HG02840 (cell line): ENCODE results near the gene GJD2.

Experiments used
- ATAC-seq: cut with Tn5 transposase; IDR thresholded peaks from one replicate; pipeline ENCODE4 v1.9.1; 2021; ENCODE audit warnings: mild to moderate bottlenecking, moderate library complexity, moderate number of reproducible peaks; ENCODE audit not compliant: unreplicated experiment, low FRiP score

GJD2 gene

GRCh38 chr15:34754674-34755418 is at the start of gene GJD2:
GJD2 (minus strand) TSS chr15:34754998; CDS start chr15:34754488, 510 bp downstream.
- ATAC-seq = no peak

- no peak for ATAC-seq
Measured at GRCh38 chr15:34804113-34804512, 49.3 kb upstream of the GJD2 start.

GRCh38 chr15:34802803-34803750 is 48.3 kb upstream of the GJD2 start:
- no peak for ATAC-seq

GRCh38 chr15:34802371-34802770 is 47.6 kb upstream of the GJD2 start:
- no peak for ATAC-seq

- no peak for ATAC-seq
Measured at GRCh38 chr15:34799149-34800101, 44.6 kb upstream of the GJD2 start.

- no peak for ATAC-seq
Measured at GRCh38 chr15:34796847-34797435, 42.1 kb upstream of the GJD2 start.

GRCh38 chr15:34795267-34796081 is 40.7 kb upstream of the GJD2 start, which contains the start of gene ACTC1:
ACTC1 (minus strand) TSS chr15:34795549; CDS start chr15:34794808, 741 bp downstream.
- no peak for ATAC-seq

GRCh38 chr15:34794590-34795206 is 39.9 kb upstream of the GJD2 start:
- ATAC-seq = no peak

GRCh38 chr15:34793901-34794300 is 39.1 kb upstream of the GJD2 start:
- ATAC-seq = no peak

GRCh38 chr15:34793071-34793470 is 38.3 kb upstream of the GJD2 start:
- ATAC-seq = no peak

GRCh38 chr15:34791701-34792100 is 36.9 kb upstream of the GJD2 start:
- ATAC-seq = no peak

GRCh38 chr15:34790121-34790520 is 35.3 kb upstream of the GJD2 start:
- ATAC-seq = no peak

GRCh38 chr15:34789326-34789725 is 34.5 kb upstream of the GJD2 start:
- no peak for ATAC-seq

- no peak for ATAC-seq
Measured at GRCh38 chr15:34786206-34786605, 31.4 kb upstream of the GJD2 start.

GRCh38 chr15:34783991-34784390 is 29.2 kb upstream of the GJD2 start:
- no peak for ATAC-seq

- ATAC-seq = no peak
Measured at GRCh38 chr15:34783431-34783830, 28.6 kb upstream of the GJD2 start.

GRCh38 chr15:34782901-34783300 is 28.1 kb upstream of the GJD2 start:
- no peak for ATAC-seq

- ATAC-seq = no peak
Measured at GRCh38 chr15:34780725-34781124, 25.9 kb upstream of the GJD2 start.
